ENCODE data around the gene TCF7L2.

DNA sequence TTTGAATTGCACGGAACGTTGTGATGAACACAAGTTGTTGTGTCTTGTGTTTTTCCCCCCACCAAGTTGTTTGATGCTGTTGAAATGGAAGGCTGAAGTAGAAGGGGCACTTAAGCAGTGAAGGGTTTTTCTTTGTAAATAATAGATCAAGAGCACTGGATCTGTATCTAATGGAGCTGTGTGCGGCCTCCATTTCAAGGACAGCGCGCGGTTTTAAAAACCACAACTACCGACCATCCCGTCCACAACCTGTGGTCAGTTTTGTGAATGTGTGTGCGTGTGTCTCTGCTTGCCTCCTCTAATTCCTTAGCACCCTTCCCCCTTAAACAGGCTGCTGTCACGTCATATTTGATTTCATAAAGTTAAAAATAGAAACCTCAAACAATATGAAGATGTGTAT, 165.5 kb downstream of the TCF7L2 start:
- TF ChIP-seq POLR2A (IDR thresholded peaks at IDR 0.05; ENCODE audit: low read depth, low read length) (no peak), POLR2AphosphoS5 (IDR thresholded peaks at IDR 0.05; ENCODE audit: low read depth, low read length) (no peak)

Measured in GM12892 (cell line).